ENCODE measurements around the gene PEMT.

DNA sequence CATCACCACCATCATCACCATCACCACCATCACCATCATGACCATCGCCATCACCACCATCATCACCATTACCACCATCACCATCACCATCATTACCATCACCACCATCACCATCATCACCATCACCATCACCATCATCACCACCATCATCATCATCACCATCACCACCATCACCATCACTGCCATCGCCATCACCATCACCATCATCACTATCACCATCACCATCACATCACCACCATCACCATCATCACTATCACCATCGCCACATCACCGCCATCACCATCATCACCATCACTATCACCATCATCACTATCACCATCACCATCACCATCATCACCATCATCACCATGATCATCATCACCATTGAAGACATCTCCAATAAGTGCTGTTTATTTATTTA lies 131.5 kb downstream of the PEMT start:
- TF ChIP-seq CTCF (conservative IDR thresholded peaks at IDR 0.05; ENCODE audit: low read depth in 2 of 2) (no peak), POLR2AphosphoS5 (IDR thresholded peaks at IDR 0.05; ENCODE audit: low read depth) (no peak), REST (IDR thresholded peaks at IDR 0.05; ENCODE audit: unreplicated experiment) (no peak), NANOG (IDR thresholded peaks at IDR 0.05; ENCODE audit: borderline replicate concordance) (no peak), EZH2 (IDR thresholded peaks at IDR 0.05; ENCODE audit: low read depth, unreplicated experiment) (no peak), EZH2phosphoT487 (IDR thresholded peaks at IDR 0.05; ENCODE audit: unreplicated experiment) (no peak), JUNB (IDR thresholded peaks at IDR 0.05; ENCODE audit: unreplicated experiment) (no peak)
- TF ChIP-seq, protein P1, sequence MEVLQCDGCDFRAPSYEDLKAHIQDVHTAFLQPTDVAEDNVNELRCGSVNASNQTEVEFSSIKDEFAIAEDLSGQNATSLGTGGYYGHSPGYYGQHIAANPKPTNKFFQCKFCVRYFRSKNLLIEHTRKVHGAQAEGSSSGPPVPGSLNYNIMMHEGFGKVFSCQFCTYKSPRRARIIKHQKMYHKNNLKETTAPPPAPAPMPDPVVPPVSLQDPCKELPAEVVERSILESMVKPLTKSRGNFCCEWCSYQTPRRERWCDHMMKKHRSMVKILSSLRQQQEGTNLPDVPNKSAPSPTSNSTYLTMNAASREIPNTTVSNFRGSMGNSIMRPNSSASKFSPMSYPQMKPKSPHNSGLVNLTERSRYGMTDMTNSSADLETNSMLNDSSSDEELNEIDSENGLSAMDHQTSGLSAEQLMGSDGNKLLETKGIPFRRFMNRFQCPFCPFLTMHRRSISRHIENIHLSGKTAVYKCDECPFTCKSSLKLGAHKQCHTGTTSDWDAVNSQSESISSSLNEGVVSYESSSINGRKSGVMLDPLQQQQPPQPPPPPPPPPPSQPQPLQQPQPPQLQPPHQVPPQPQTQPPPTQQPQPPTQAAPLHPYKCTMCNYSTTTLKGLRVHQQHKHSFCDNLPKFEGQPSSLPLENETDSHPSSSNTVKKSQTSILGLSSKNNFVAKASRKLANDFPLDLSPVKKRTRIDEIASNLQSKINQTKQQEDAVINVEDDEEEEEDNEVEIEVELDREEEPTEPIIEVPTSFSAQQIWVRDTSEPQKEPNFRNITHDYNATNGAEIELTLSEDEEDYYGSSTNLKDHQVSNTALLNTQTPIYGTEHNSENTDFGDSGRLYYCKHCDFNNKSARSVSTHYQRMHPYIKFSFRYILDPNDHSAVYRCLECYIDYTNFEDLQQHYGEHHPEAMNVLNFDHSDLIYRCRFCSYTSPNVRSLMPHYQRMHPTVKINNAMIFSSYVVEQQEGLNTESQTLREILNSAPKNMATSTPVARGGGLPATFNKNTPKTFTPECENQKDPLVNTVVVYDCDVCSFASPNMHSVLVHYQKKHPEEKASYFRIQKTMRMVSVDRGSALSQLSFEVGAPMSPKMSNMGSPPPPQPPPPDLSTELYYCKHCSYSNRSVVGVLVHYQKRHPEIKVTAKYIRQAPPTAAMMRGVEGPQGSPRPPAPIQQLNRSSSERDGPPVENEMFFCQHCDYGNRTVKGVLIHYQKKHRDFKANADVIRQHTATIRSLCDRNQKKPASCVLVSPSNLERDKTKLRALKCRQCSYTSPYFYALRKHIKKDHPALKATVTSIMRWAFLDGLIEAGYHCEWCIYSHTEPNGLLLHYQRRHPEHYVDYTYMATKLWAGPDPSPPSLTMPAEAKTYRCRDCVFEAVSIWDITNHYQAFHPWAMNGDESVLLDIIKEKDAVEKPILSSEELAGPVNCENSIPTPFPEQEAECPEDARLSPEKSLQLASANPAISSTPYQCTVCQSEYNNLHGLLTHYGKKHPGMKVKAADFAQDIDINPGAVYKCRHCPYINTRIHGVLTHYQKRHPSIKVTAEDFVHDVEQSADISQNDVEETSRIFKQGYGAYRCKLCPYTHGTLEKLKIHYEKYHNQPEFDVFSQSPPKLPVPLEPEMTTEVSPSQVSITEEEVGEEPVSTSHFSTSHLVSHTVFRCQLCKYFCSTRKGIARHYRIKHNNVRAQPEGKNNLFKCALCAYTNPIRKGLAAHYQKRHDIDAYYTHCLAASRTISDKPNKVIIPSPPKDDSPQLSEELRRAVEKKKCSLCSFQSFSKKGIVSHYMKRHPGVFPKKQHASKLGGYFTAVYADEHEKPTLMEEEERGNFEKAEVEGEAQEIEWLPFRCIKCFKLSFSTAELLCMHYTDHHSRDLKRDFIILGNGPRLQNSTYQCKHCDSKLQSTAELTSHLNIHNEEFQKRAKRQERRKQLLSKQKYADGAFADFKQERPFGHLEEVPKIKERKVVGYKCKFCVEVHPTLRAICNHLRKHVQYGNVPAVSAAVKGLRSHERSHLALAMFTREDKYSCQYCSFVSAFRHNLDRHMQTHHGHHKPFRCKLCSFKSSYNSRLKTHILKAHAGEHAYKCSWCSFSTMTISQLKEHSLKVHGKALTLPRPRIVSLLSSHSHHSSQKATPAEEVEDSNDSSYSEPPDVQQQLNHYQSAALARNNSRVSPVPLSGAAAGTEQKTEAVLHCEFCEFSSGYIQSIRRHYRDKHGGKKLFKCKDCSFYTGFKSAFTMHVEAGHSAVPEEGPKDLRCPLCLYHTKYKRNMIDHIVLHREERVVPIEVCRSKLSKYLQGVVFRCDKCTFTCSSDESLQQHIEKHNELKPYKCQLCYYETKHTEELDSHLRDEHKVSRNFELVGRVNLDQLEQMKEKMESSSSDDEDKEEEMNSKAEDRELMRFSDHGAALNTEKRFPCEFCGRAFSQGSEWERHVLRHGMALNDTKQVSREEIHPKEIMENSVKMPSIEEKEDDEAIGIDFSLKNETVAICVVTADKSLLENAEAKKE (CRISPR knock-in tag; IDR thresholded peaks at IDR 0.05): no peak
